B cell (primary cell): Measurements from ENCODE around the gene SPDYE3. TPM values are rescaled to one million over a fixed set of nuclear protein-coding genes. Genes with fewer than 3 reads are reported as not detected.
"Not testable (repeated sequence)": the region's sequence is repeated elsewhere in the genome, so short reads cannot be mapped to it uniquely, and the experiment has no call there.

ENCODE experiments used
- ATAC-seq: fragments of 200-7000 bp; cut with Tn5 transposase; one replicate; pipeline ENCODE4 v1.10.0; 2021; ENCODE audit warnings: low read depth, mild to moderate bottlenecking, moderate number of reproducible peaks, moderate library complexity
- CTCF ChIA-PET: fragments of 350-600 bp; sonication (Branson Sonifier 250); formaldehyde crosslinking; loops from one replicate; lab custom pipeline; 2021; ENCODE audit warnings: antibody characterized with exemption, inconsistent platforms; lab: Charles Lee
- POLR2A ChIA-PET: fragments of 350-600 bp; sonication (Branson Sonifier 250); formaldehyde crosslinking; loops from one replicate; lab custom pipeline; 2021; ENCODE audit warnings: antibody characterized with exemption; lab: Charles Lee
- DNase-seq: peaks from one replicate; pipeline ENCODE4 v3.0.0; 2013
- H2AFZ ChIP-seq: 2 replicates; pipeline ENCODE4 v1.6.1; 2012; ENCODE audit warnings: mild to moderate bottlenecking, low read depth, low read length; ENCODE audit not compliant: insufficient read depth, poor library complexity, severe bottlenecking
- H3K27ac ChIP-seq, 2 donors: 1 replicate in 1 of 2; 2 replicates in 1 of 2; pipeline ENCODE4 v1.5.1; 2012 to 2013; ENCODE audit warnings: low read length in 2 of 2, mild to moderate bottlenecking in 2 of 2, moderate library complexity in 1 of 2
- H3K27me3 ChIP-seq, 4 experiments: fragments of 200-600 bp in 1 of 4; sonication (generic) in 1 of 4; replicated peaks in 1 of 4; 1 replicate in 2 of 4; 2 replicates in 2 of 4; pipeline versions ENCODE4 v1.6.1 to v1.7.0; 2013 to 2016; ENCODE audit warnings: low read length in 3 of 4, mild to moderate bottlenecking in 2 of 4, mixed read lengths in 1 of 4, moderate library complexity in 1 of 4; ENCODE audit not compliant: insufficient read depth in 4 of 4, control insufficient read depth in 3 of 4; ENCODE audit errors: control extremely low read depth in 1 of 4
- H3K36me3 ChIP-seq, 2 experiments: replicated peaks in 1 of 2; 1 replicate in 1 of 2; 2 replicates in 1 of 2; pipeline versions ENCODE4 v1.6.1 to v1.7.1; 2013; ENCODE audit warnings: low read length in 1 of 2; ENCODE audit not compliant: insufficient read depth in 2 of 2, control insufficient read depth in 1 of 2; ENCODE audit errors: control extremely low read depth in 1 of 2, extremely low read depth in 1 of 2
- H3K4me1 ChIP-seq, 2 donors: fragments of 200-600 bp in 1 of 2; sonication (generic) in 1 of 2; 1 replicate in 1 of 2; 2 replicates in 1 of 2; pipeline versions ENCODE4 v1.5.1 to v1.6.1; 2013 to 2017; ENCODE audit warnings: low read length in 2 of 2; ENCODE audit not compliant: control insufficient read depth in 2 of 2, insufficient read depth in 2 of 2
- H3K4me2 ChIP-seq: replicated peaks from 2 replicates; pipeline ENCODE3; 2012; ENCODE audit warnings: mild to moderate bottlenecking, low read depth, low read length; ENCODE audit not compliant: poor library complexity, severe bottlenecking
- H3K4me3 ChIP-seq, 5 experiments: fragments of 200-600 bp in 1 of 5; sonication (generic) in 1 of 5; 1 replicate in 3 of 5; 2 replicates in 2 of 5; pipeline versions ENCODE4 v1.5.1 to v1.7.0; 2011 to 2016; ENCODE audit warnings: low read length in 4 of 5, mild to moderate bottlenecking in 4 of 5, low read depth in 2 of 5, control low read depth in 1 of 5, moderate library complexity in 1 of 5; ENCODE audit not compliant: insufficient read depth in 1 of 5; ENCODE audit errors: control extremely low read depth in 1 of 5, extremely low read depth in 1 of 5
- H3K79me2 ChIP-seq: fragments of 200-600 bp; sonication (generic); one replicate; pipeline ENCODE4 v1.6.0; 2016; ENCODE audit warnings: low read length; ENCODE audit not compliant: control insufficient read depth, insufficient read depth
- H3K9ac ChIP-seq: fragments of 200-600 bp; sonication (generic); 2 replicates; pipeline ENCODE4 v1.6.1; 2017; ENCODE audit warnings: mild to moderate bottlenecking, low read length, moderate library complexity
- H3K9me3 ChIP-seq, 3 donors: one replicate each; pipeline versions ENCODE4 v1.6.1 to v1.7.1; 2013; ENCODE audit warnings: low read length in 2 of 3; ENCODE audit not compliant: control insufficient read depth in 2 of 3, insufficient read depth in 1 of 3; ENCODE audit errors: control extremely low read depth in 1 of 3
- H4K20me1 ChIP-seq: 2 replicates; pipeline ENCODE4 v1.6.0; 2012; ENCODE audit warnings: mild to moderate bottlenecking, low read length; ENCODE audit not compliant: insufficient read depth, control insufficient read depth, poor library complexity, severe bottlenecking
- H3K27ac Mint-ChIP-seq: one replicate; pipeline ENCODE4 v1.8.0; 2021; ENCODE audit warnings: mixed read lengths
- H3K27me3 Mint-ChIP-seq: one replicate; pipeline ENCODE4 v1.8.0; 2021; ENCODE audit warnings: mixed read lengths
- H3K4me1 Mint-ChIP-seq: one replicate; pipeline ENCODE4 v1.8.0; 2021; ENCODE audit warnings: mixed read lengths
- H3K4me3 Mint-ChIP-seq: one replicate; pipeline ENCODE4 v1.8.0; 2021; ENCODE audit warnings: mixed read lengths
- H3K9me3 Mint-ChIP-seq: one replicate; pipeline ENCODE4 v1.8.0; 2022; ENCODE audit warnings: mixed read lengths; ENCODE audit not compliant: insufficient read depth
- EZH2 ChIP-seq: IDR thresholded peaks from 2 replicates; pipeline ENCODE4 v1.6.1; 2012; ENCODE audit warnings: borderline replicate concordance, low read depth, mild to moderate bottlenecking, moderate library complexity, low read length; ENCODE audit not compliant: insufficient read depth, poor library complexity, severe bottlenecking
- WGBS: methylation state at CpG from one replicate; pipeline ENCODE4 v1.1.5; 2013; ENCODE audit warnings: missing lambda C conversion rate; ENCODE audit not compliant: insufficient coverage; 5-methylcytosine and 5-hydroxymethylcytosine counted together
- intact Hi-C: fragments of 100-400 bp; cut with micrococcal nuclease; formaldehyde crosslinking; loops from one replicate; pipeline ENCODE4 v1.10.0; 2022
- polyA plus RNA-seq: library from polyadenylated mRNA; depleted of rRNA; stranded (reverse); fragments of >200 nt; gene quantifications from 2 replicates; pipeline ENCODE4 v1.2.3, GENCODE V29; 2012
- total RNA-seq, 2 donors: library from RNA; stranded (reverse); fragments of 120-200 nt in 1 of 2; gene quantifications; 1 replicate in 1 of 2; 2 replicates in 1 of 2; pipeline versions ENCODE4 v1.2.3 to v1.2.4, GENCODE V29; 2013 to 2022
- TF ChIP-seq, protein P1 (sequence below): fragments of 200-600 bp; IDR thresholded peaks from one replicate; pipeline ENCODE4 v1.8.0; 2022; ENCODE audit warnings: antibody characterized with exemption, mild to moderate bottlenecking

Gene SPDYE3
- total and polyA plus RNA-seq, 2 donors (not counting 1 experiment from before 2014, with no cell fraction given), result not detected

DNA sequence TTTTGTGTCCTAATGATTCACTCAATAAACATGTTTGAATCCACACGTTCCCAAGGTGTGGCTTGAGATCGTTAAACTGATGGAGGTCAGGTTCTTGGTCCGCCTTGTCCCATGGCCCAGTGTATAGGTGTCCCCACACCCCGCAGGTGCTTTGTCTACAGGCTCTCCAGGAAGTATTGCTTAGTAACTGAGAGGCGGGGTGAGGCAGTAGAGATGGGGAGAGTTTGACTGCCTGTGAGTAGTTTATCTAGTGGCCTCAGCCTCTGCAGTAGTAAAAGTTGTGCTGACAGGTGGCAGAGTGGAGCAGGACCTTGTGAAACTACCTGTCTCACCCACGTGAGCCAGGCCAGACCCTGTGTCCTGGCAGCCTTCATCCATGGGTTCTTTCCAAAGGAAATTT is 33.8 kb downstream of the SPDYE3 start:
- WGBS, result 94% methylated on average over 4 of the region's 6 CpGs
- H3K27me3 Mint-ChIP-seq, H2AFZ ChIP-seq, H3K4me3 ChIP-seq, POLR2A ChIA-PET, H3K27me3 ChIP-seq, H4K20me1 ChIP-seq, H3K9me3 ChIP-seq, H3K9ac ChIP-seq, H3K9me3 Mint-ChIP-seq, H3K4me2 ChIP-seq, ATAC-seq, CTCF ChIA-PET: not testable (repeated sequence)
- Histone ChIP-seq H3K36me3 (peaks cover 0 to 22% of the 10 kb centered on the region in 2 experiments), H3K27ac (peak overlapping the region in 1 of 2 donors; percentile 63), H3K4me1 (peaks cover 18 to 29% of the 10 kb centered on the region in 2 donors), H3K79me2 (peaks cover 42% of the 10 kb centered on the region)
- peak; percentile 16 for DNase-seq
- H3K4me1 Mint-ChIP-seq, result peaks cover 48% of the 10 kb centered on the region
- intact Hi-C loops, result loop anchor here (10.0 kb wide), 1 partner anchor 66 kb away; no protein-coding TSS in a partner anchor
- peak overlapping the region; percentile 67 for H3K27ac Mint-ChIP-seq
- peak overlapping the region; percentile 26 for H3K4me3 Mint-ChIP-seq

DNA sequence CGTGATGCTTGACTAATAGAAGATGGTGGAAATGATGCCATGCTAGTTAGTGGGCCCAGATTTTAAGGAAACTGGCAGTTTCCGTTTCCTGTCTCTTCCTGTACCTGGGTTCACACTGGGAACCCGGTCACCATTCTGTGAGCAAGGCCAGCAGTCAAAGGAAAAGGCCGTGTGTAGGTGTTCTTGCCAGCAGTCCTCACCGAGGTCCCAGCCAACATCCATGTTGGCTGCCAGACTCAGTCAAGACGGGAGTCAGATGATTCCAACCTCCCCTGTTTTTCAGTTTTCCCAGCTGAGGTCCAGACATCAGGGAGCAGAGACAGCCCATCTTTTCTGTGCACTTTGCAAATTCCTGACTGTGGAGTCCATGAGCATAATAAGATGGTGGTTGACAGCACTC is 35.3 kb downstream of the SPDYE3 start:
- WGBS, result 93% methylated on average over 5 of the region's 6 CpGs
- ATAC-seq, result no peak
- Histone ChIP-seq H3K36me3 (peaks cover 5 to 37% of the 10 kb centered on the region in 2 experiments), H2AFZ (no peak overlapping the region), H4K20me1 (no peaks in the 10 kb centered on the region), H3K4me3 (no peak overlapping the region), H3K4me2 (no peak overlapping the region), H3K9me3 (no peaks in the 10 kb centered on the region), H3K27ac (peak overlapping the region in 1 of 2 donors; percentile 63), H3K27me3 (no peaks in the 10 kb centered on the region), H3K4me1 (peaks cover 18 to 29% of the 10 kb centered on the region in 2 donors), H3K9ac (no peak overlapping the region), H3K79me2 (peaks cover 50% of the 10 kb centered on the region)
- peaks cover 45% of the 10 kb centered on the region for H3K4me1 Mint-ChIP-seq
- no peak for TF ChIP-seq EZH2
- TF ChIP-seq, protein P1, sequence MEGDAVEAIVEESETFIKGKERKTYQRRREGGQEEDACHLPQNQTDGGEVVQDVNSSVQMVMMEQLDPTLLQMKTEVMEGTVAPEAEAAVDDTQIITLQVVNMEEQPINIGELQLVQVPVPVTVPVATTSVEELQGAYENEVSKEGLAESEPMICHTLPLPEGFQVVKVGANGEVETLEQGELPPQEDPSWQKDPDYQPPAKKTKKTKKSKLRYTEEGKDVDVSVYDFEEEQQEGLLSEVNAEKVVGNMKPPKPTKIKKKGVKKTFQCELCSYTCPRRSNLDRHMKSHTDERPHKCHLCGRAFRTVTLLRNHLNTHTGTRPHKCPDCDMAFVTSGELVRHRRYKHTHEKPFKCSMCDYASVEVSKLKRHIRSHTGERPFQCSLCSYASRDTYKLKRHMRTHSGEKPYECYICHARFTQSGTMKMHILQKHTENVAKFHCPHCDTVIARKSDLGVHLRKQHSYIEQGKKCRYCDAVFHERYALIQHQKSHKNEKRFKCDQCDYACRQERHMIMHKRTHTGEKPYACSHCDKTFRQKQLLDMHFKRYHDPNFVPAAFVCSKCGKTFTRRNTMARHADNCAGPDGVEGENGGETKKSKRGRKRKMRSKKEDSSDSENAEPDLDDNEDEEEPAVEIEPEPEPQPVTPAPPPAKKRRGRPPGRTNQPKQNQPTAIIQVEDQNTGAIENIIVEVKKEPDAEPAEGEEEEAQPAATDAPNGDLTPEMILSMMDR, result no peak
- peak; percentile 9 for DNase-seq
- POLR2A ChIA-PET, result no interaction called here
- intact Hi-C loops, result loop anchor here (10.0 kb wide), 1 partner anchor 68 kb away; no protein-coding TSS in a partner anchor
- H3K27me3 Mint-ChIP-seq, result no peaks in the 10 kb centered on the region
- peak overlapping the region; percentile 41 for H3K4me3 Mint-ChIP-seq
- H3K9me3 Mint-ChIP-seq, result no peaks in the 10 kb centered on the region
- CTCF ChIA-PET, result interaction anchor here (1.2 kb wide), 1 partner anchor 211 kb away, joined by 3 read pairs; no protein-coding TSS in a partner anchor
- H3K27ac Mint-ChIP-seq, result peak overlapping the region; percentile 87

DNA sequence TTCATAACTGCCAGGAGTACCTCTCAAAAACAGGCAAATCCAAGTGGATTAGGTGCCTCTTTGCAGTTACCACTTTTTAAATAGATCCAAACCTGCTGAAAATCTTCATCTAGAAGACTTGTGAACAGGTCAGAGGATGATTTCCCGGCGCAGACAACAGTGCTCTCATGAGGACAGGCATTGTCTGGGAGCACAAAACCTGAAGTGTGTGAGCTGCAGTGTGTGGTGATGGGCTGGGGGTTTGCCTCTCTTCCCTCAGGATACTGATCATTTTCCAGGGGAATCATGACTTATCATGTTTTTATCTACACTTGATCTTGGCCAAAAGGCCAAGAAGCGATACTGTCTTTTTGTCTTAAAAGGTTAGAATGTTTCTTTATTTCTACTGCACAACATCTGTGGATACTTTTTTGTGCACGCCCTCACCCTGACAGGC is 36.6 kb downstream of the SPDYE3 start:
- Histone ChIP-seq H3K4me2 (peak overlapping the region; percentile 54), H3K9ac (peak overlapping the region; percentile 55), H3K36me3 (peaks cover 9 to 47% of the 10 kb centered on the region in 2 experiments), H3K79me2 (peaks cover 52% of the 10 kb centered on the region), H3K4me1 (peaks cover 18 to 29% of the 10 kb centered on the region in 2 donors), H3K27ac (peak overlapping the region; percentile 97 to 99)
- not testable (repeated sequence) for H4K20me1 ChIP-seq, H3K9me3 Mint-ChIP-seq, H3K4me3 ChIP-seq, H3K9me3 ChIP-seq, ATAC-seq, H2AFZ ChIP-seq, H3K27me3 Mint-ChIP-seq, H3K27me3 ChIP-seq
- 100% methylated on average over 2 of the region's 4 CpGs for WGBS
- Mint-ChIP-seq H3K4me3 (peak overlapping the region; percentile 79), H3K27ac (peak overlapping the region; percentile 96), H3K4me1 (peaks cover 40% of the 10 kb centered on the region)
- POLR2A ChIA-PET, result interaction anchor here (0.6 to 1.7 kb wide), 8 partner anchors 25 to 144 kb away, joined by 3 to 5 read pairs (median 4); partner anchors contain the start of genes MEPCE, PVRIG and ZCWPW1
- CTCF ChIA-PET, result interaction anchor here (1.0 to 5.0 kb wide), 11 partner anchors 9 to 230 kb away, joined by 3 to 66 read pairs (median 6); no protein-coding TSS in a partner anchor
- intact Hi-C loops, result loop anchor here (1.0 to 10.0 kb wide), 5 partner anchors 8 to 217 kb away; partner anchors contain the start of genes MEPCE and ZCWPW1
- DNase-seq, result peak; percentile 30
